GM19452 (cell line): ENCODE data around the gene RPTOR.

Experiments
- ATAC-seq: cut with Tn5 transposase; IDR thresholded peaks from one replicate; pipeline ENCODE4 v1.9.1; 2021; ENCODE audit not compliant: unreplicated experiment

Gene RPTOR

GRCh38 chr17:80930335-80931279, 386.0 kb downstream of the RPTOR start:
- ATAC-seq, result no peak

GRCh38 chr17:80931421-80932265, 387.0 kb downstream of the RPTOR start:
- ATAC-seq, result no peak

GRCh38 chr17:80935526-80935925, 390.9 kb downstream of the RPTOR start:
- ATAC-seq, result no peak

GRCh38 chr17:80936218-80936617, 391.6 kb downstream of the RPTOR start:
- ATAC-seq, result no peak

- no peak for ATAC-seq
Measured at GRCh38 chr17:80936723-80937122, 392.1 kb downstream of the RPTOR start.

- ATAC-seq, result no peak
Measured at GRCh38 chr17:80937462-80938381, 393.1 kb downstream of the RPTOR start.

- no peak for ATAC-seq
Measured at GRCh38 chr17:80938556-80938955, 393.9 kb downstream of the RPTOR start.

GRCh38 chr17:80939151-80940145, 394.8 kb downstream of the RPTOR start:
- ATAC-seq, result no peak

GRCh38 chr17:80940171-80941123, 395.8 kb downstream of the RPTOR start:
- ATAC-seq, result no peak

- no peak for ATAC-seq
Measured at GRCh38 chr17:80941171-80941570, 396.5 kb downstream of the RPTOR start.

GRCh38 chr17:80941743-80942422, 397.2 kb downstream of the RPTOR start:
- no peak for ATAC-seq

GRCh38 chr17:80942423-80943345, 398.0 kb downstream of the RPTOR start:
- ATAC-seq, result no peak

- ATAC-seq, result no peak
Measured at GRCh38 chr17:80943346-80944145, 398.9 kb downstream of the RPTOR start.

GRCh38 chr17:80944326-80944725, 399.7 kb downstream of the RPTOR start:
- no peak for ATAC-seq

- no peak for ATAC-seq
Measured at GRCh38 chr17:80945736-80946135, 401.1 kb downstream of the RPTOR start.

- no peak for ATAC-seq
Measured at GRCh38 chr17:80946449-80946848, 401.8 kb downstream of the RPTOR start.
